Fibroblast of skin of right quadriceps (primary cell): Measurements from ENCODE around the gene BRCC3.

ENCODE experiments used
- DNase-seq: peaks from one replicate; pipeline ENCODE4 v3.0.0-alpha.2; 2013

BRCC3 gene

DNA sequence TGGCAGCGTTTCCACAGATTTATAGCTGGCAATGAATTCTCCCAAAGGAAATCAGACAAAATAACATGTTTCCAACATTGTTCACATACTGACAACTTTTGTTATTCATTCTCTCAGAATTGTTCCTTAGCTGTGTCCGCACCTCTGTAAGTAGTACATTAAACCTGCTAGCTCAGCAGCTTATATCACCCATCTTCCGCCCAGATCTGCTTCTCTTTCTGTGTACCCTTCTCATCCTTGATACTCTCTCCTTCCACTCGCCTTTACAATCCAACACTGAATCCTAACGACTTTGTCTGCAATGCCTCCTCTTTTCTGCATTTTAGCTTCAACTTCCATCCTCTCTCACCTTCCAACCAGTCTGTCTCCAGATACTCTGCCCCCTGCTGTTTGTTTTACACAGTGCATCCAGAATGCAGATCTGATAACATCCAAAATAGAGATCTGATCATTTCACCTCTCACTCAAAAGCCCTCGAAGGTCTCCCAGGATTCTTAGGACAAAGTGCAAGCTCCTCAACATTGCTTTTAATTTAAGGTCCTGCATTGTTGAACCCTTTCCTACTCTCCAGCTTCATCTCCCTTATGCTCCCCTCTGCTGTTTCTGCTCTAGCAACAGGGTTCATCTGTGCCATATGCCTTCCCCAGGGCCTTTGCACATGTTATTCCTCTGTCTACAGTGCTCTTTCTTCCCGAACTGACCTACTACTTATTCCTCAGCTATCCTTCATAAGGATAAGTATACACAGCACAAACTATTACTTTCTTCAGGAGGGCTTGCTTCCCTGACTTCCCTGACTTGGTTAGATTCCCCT is 77.6 kb downstream of the BRCC3 start:
- DNase-seq: peak; percentile 1

DNA sequence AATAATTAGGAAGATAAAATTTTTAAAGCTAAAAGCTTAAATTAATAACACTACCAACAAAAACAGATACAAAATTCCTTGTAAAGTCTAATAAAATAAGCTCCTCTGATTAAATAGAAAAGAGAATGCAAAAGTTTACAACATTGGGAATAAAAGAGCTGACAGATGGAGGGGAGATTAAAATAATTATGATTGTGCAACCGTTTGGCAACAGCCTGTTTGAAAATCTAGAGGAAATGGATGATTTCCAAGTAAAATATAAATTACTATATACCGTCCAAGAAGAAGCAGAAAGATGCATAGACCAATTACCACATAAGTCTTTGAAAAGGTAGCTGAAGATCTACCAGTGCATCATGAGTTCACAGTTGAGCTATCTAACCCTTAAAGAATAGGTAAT is 98.6 kb downstream of the BRCC3 start:
- no peak for DNase-seq
